SK-N-SH treated with all-trans-retinoic acid at 6 μM for 48 hours (cell line): Measurements from ENCODE around the gene DGKI.

Experiments
- ATAC-seq: fragments of 200-7000 bp; cut with Tn5 transposase; 3 replicates; pipeline ENCODE4 v1.9.1; 2020; ENCODE audit warnings: mild to moderate bottlenecking, moderate library complexity
- ARNTL ChIP-seq: fragments of 450-650 bp; formaldehyde crosslinking; IDR thresholded peaks from 2 replicates; pipeline ENCODE4 v1.5.0; 2020; ENCODE audit warnings: low read depth, mild to moderate bottlenecking, moderate library complexity, borderline replicate concordance
- BACH2 ChIP-seq: fragments of 250-450 bp; sonication (Bioruptor Pico); IDR thresholded peaks from 2 replicates; pipeline ENCODE4 v1.9.0; 2021; ENCODE audit warnings: mild to moderate bottlenecking, borderline replicate concordance
- CSDC2 ChIP-seq: fragments of 250-450 bp; sonication (Bioruptor Pico); IDR thresholded peaks from 2 replicates; pipeline ENCODE4 v1.5.0; 2020; ENCODE audit warnings: mild to moderate bottlenecking, moderate library complexity
- CSRNP3 ChIP-seq: fragments of 250-450 bp; sonication (Bioruptor Pico); IDR thresholded peaks from 2 replicates; pipeline ENCODE4 v1.5.1; 2021; ENCODE audit warnings: mild to moderate bottlenecking, moderate library complexity
- ESRRG ChIP-seq: fragments of 250-450 bp; sonication (Bioruptor Pico); IDR thresholded peaks from 2 replicates; pipeline ENCODE4 v1.6.1; 2021; ENCODE audit warnings: mild to moderate bottlenecking
- GLIS3 ChIP-seq: fragments of 250-450 bp; sonication (Bioruptor Pico); IDR thresholded peaks from 2 replicates; pipeline ENCODE4 v1.5.0; 2020; ENCODE audit warnings: mild to moderate bottlenecking, moderate library complexity
- ISL1 ChIP-seq: fragments of 250-450 bp; sonication (Bioruptor Pico); IDR thresholded peaks from 2 replicates; pipeline ENCODE4 v2.1.2; 2022; ENCODE audit warnings: mild to moderate bottlenecking, moderate library complexity
- OSR1 ChIP-seq: fragments of 250-450 bp; sonication (Bioruptor Pico); IDR thresholded peaks from 2 replicates; pipeline ENCODE4 v1.8.0; 2022; ENCODE audit warnings: moderate library complexity, mild to moderate bottlenecking, inconsistent platforms
- POU6F1 ChIP-seq: fragments of 250-450 bp; sonication (Bioruptor Pico); IDR thresholded peaks from 2 replicates; pipeline ENCODE4 v1.8.0; 2021; ENCODE audit warnings: low read depth, mild to moderate bottlenecking, moderate library complexity, borderline replicate concordance
- PPARA ChIP-seq: fragments of 250-450 bp; sonication (Bioruptor Pico); IDR thresholded peaks from 2 replicates; pipeline ENCODE4 v1.5.0; 2020; ENCODE audit warnings: mild to moderate bottlenecking, borderline replicate concordance
- RARB ChIP-seq: fragments of 250-450 bp; sonication (Bioruptor Pico); IDR thresholded peaks from 2 replicates; pipeline ENCODE4 v1.8.0; 2021; ENCODE audit warnings: mild to moderate bottlenecking, moderate library complexity
- SNAI2 ChIP-seq: fragments of 250-450 bp; sonication (Bioruptor Pico); IDR thresholded peaks from 2 replicates; pipeline ENCODE4 v1.5.0; 2020; ENCODE audit warnings: mild to moderate bottlenecking, moderate library complexity
- TCF4 ChIP-seq: fragments of 250-450 bp; sonication (Bioruptor Pico); IDR thresholded peaks from 2 replicates; pipeline ENCODE4 v1.8.0; 2021; ENCODE audit warnings: mild to moderate bottlenecking, moderate library complexity, borderline replicate concordance
- TOX ChIP-seq: fragments of 250-450 bp; sonication (Bioruptor Pico); IDR thresholded peaks from 2 replicates; pipeline ENCODE4 v1.8.0; 2021; ENCODE audit warnings: mild to moderate bottlenecking, moderate library complexity, borderline replicate concordance
- ZC3H10 ChIP-seq: fragments of 250-450 bp; sonication (Bioruptor Pico); IDR thresholded peaks from 2 replicates; pipeline ENCODE4 v1.5.1; 2021; ENCODE audit warnings: mild to moderate bottlenecking, moderate library complexity
- ZFP3 ChIP-seq: fragments of 250-450 bp; sonication (Bioruptor Pico); IDR thresholded peaks from 2 replicates; pipeline ENCODE4 v1.5.0; 2020; ENCODE audit warnings: mild to moderate bottlenecking, moderate library complexity
- ZFP30 ChIP-seq: fragments of 450-650 bp; formaldehyde crosslinking; IDR thresholded peaks from 2 replicates; pipeline ENCODE4 v1.5.0; 2022; ENCODE audit warnings: mild to moderate bottlenecking, moderate library complexity
- ZNF565 ChIP-seq: fragments of 450-650 bp; formaldehyde crosslinking; conservative IDR thresholded peaks from 2 replicates; pipeline ENCODE4 v1.5.0; 2020; ENCODE audit warnings: low read depth, mild to moderate bottlenecking, moderate library complexity
- ZNF8 ChIP-seq: fragments of 450-650 bp; formaldehyde crosslinking; IDR thresholded peaks from 2 replicates; pipeline ENCODE4 v1.5.0; 2020; ENCODE audit warnings: mild to moderate bottlenecking, moderate library complexity
- TF ChIP-seq, protein P1 (sequence below): fragments of 250-450 bp; sonication (Bioruptor Pico); IDR thresholded peaks from 2 replicates; pipeline ENCODE4 v1.5.1; 2020; ENCODE audit warnings: low read depth, mild to moderate bottlenecking, moderate library complexity
- TF ChIP-seq, protein P2 (sequence below): fragments of 250-450 bp; sonication (Bioruptor Pico); IDR thresholded peaks from 2 replicates; pipeline ENCODE4 v1.8.0; 2020; ENCODE audit warnings: mild to moderate bottlenecking, moderate library complexity, borderline replicate concordance

DGKI gene

GRCh38 chr7:137636376-137636775 lies 210.4 kb downstream of the DGKI start:
- ATAC-seq = no peak
- TF ChIP-seq OSR1 (CRISPR knock-in tag) (no peak), CSRNP3 (CRISPR knock-in tag) (no peak), ZC3H10 (CRISPR knock-in tag) (no peak), ZFP30 (no peak), PPARA (no peak), ZNF8 (CRISPR knock-in tag) (no peak), RARB (CRISPR knock-in tag) (no peak), GLIS3 (CRISPR knock-in tag) (no peak), ESRRG (no peak), ZFP3 (CRISPR knock-in tag) (no peak)
- TF ChIP-seq, protein P1, sequence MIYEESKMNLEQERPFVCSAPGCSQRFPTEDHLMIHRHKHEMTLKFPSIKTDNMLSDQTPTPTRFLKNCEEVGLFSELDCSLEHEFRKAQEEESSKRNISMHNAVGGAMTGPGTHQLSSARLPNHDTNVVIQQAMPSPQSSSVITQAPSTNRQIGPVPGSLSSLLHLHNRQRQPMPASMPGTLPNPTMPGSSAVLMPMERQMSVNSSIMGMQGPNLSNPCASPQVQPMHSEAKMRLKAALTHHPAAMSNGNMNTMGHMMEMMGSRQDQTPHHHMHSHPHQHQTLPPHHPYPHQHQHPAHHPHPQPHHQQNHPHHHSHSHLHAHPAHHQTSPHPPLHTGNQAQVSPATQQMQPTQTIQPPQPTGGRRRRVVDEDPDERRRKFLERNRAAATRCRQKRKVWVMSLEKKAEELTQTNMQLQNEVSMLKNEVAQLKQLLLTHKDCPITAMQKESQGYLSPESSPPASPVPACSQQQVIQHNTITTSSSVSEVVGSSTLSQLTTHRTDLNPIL (CRISPR knock-in tag) = no peak

DNA sequence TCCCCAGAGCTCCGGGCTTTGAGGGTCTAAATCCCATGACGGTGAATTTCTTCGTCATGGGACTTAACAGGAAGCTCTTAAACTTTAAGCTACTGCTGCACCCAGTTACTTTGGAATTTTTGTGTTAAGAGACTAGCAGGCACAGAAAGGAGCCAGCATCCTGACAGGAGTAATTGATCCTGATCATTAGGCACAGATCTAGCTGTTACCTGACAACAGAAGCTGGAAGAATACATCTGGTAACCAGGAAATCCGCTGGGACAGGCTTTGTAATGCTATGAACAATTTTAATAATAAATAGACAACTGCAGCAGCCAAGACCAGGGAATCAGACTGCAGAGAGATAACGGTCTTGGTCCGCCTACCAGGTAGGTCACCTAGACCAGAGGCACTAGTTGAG lies 210.9 kb downstream of the DGKI start:
- no peak for ATAC-seq
- TF ChIP-seq ISL1 (CRISPR knock-in tag) (no peak), GLIS3 (CRISPR knock-in tag) (no peak), PPARA (no peak), CSRNP3 (CRISPR knock-in tag) (no peak)
- TF ChIP-seq, protein P2, sequence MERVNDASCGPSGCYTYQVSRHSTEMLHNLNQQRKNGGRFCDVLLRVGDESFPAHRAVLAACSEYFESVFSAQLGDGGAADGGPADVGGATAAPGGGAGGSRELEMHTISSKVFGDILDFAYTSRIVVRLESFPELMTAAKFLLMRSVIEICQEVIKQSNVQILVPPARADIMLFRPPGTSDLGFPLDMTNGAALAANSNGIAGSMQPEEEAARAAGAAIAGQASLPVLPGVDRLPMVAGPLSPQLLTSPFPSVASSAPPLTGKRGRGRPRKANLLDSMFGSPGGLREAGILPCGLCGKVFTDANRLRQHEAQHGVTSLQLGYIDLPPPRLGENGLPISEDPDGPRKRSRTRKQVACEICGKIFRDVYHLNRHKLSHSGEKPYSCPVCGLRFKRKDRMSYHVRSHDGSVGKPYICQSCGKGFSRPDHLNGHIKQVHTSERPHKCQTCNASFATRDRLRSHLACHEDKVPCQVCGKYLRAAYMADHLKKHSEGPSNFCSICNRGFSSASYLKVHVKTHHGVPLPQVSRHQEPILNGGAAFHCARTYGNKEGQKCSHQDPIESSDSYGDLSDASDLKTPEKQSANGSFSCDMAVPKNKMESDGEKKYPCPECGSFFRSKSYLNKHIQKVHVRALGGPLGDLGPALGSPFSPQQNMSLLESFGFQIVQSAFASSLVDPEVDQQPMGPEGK (CRISPR knock-in tag) = no peak

DNA sequence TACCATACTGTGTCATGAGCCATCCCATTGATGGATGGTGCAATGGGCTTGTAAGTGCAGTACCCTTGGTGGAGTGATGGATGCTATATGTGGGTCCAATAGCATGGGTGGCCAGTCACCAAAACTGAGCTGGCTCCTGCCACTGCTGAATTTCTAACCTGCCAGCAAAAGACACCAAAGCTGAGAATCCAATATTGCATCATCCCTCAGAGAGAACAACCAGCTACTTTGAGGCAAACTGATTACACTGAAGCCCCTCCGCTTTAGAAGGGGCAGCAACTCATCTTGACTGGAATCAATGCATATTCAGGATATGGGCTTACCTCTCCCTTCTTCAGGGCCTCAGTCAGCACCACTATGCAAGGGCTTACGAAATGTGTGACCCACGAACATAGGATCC lies 211.6 kb downstream of the DGKI start:
- ATAC-seq = no peak
- no peak for TF ChIP-seq ARNTL (CRISPR knock-in tag)
- TF ChIP-seq SNAI2 (CRISPR knock-in tag) = no peak
- no peak for TF ChIP-seq ZNF565
- TF ChIP-seq, protein P1 (CRISPR knock-in tag) = no peak
- TF ChIP-seq PPARA = no peak
- TF ChIP-seq, protein P2 (CRISPR knock-in tag) = no peak
- TF ChIP-seq BACH2 (CRISPR knock-in tag) = no peak
- TF ChIP-seq TOX (CRISPR knock-in tag) = no peak

GRCh38 chr7:137634356-137634755 lies 212.4 kb downstream of the DGKI start:
- no peak for ATAC-seq
- TF ChIP-seq OSR1 (CRISPR knock-in tag) (no peak), POU6F1 (CRISPR knock-in tag) (no peak), GLIS3 (CRISPR knock-in tag) (no peak), ISL1 (CRISPR knock-in tag) (no peak), CSRNP3 (CRISPR knock-in tag) (no peak), ZFP30 (no peak), PPARA (no peak), ARNTL (CRISPR knock-in tag) (no peak), TCF4 (no peak), BACH2 (CRISPR knock-in tag) (no peak), ZC3H10 (CRISPR knock-in tag) (no peak), CSDC2 (CRISPR knock-in tag) (no peak)
- TF ChIP-seq, protein P1 (CRISPR knock-in tag) = no peak
